Measurements from ENCODE around the gene DLX1. TPM values are rescaled to one million over a fixed set of nuclear protein-coding genes. Genes with fewer than 3 reads are reported as not detected.
A peak's percentile ranks its signal among the peaks of the same experiment; 100 is the strongest.

The DLX1 gene
- total and polyA plus RNA-seq, 9 of the 15 experiments (the other 6 are each of a cell fraction or from before 2014, with no cell fraction given), result 1.9 to 26.2 (median 9.6) TPM

- TF ChIP-seq RREB1 (CRISPR knock-in tag; IDR thresholded peaks at IDR 0.05) (no peak), TEAD4 (IDR thresholded peaks at IDR 0.05; ENCODE audit: low read length) (peak; percentile 42; the same call in 1 of the 2 replicates), TEAD4 (CRISPR knock-in tag; IDR thresholded peaks at IDR 0.05; ENCODE audit: borderline replicate concordance) (no peak), POLR2A (conservative IDR thresholded peaks at IDR 0.05) (peak; percentile 91), ZNF830 (CRISPR knock-in tag; IDR thresholded peaks at IDR 0.05) (peak; percentile 9; the same call in 1 of the 2 replicates), POLR2H (tag; IDR thresholded peaks at IDR 0.05; ENCODE audit: low read depth) (peak; percentile 97), NONO (IDR thresholded peaks at IDR 0.05; ENCODE audit: low read depth in 2 of 2, low read length in 1 of 2) (peak in 1 of 2 experiments; percentile 89; a peak in 1 of 4 replicates), SP1 (CRISPR knock-in tag; IDR thresholded peaks at IDR 0.05) (peak; percentile 63), ZFP30 (CRISPR knock-in tag; IDR thresholded peaks at IDR 0.05; ENCODE audit: borderline replicate concordance) (no peak), ZNF212 (CRISPR knock-in tag; IDR thresholded peaks at IDR 0.05) (no peak), ZNF589 (CRISPR knock-in tag; IDR thresholded peaks at IDR 0.05; ENCODE audit: low read depth) (peak; percentile 51; the same call in 1 of the 2 replicates), ATF3 (IDR thresholded peaks at IDR 0.05) (peak; percentile 81), ATF3 (CRISPR knock-in tag; conservative IDR thresholded peaks at IDR 0.05) (peak; percentile 40; the same call in 1 of the 2 replicates), SMAD4 (CRISPR knock-in tag; conservative IDR thresholded peaks at IDR 0.05) (peak; percentile 65; the same call in 1 of the 2 replicates), ZNF143 (CRISPR knock-in tag; IDR thresholded peaks at IDR 0.05) (peak; percentile 43; the same call in 1 of the 2 replicates), ZNF583 (CRISPR knock-in tag; IDR thresholded peaks at IDR 0.05) (0 out of 2 replicates have a peak, but pooled peaks have one; percentile 9), ZNF24 (IDR thresholded peaks at IDR 0.05) (peak; percentile 11; the same call in 1 of the 2 replicates)
These were observed 455 bp upstream of the DLX1 start (continued) for GRCh38 chr2:172084645-172085459.

All from K562 (cell line).